Stomach (tissue), 19 donors: ENCODE results near the gene SLC4A1AP. TPM values are rescaled to one million over a fixed set of nuclear protein-coding genes. Genes with fewer than 3 reads are reported as not detected.

Experiments
- DNase-seq, 2 donors: peaks; one replicate each; pipeline versions ENCODE4 v3.0.0 to v3.0.0-alpha.2; 2013 to 2019
- H3K27ac ChIP-seq, 5 donors: fragments of 200-600 bp in 4 of 5; sonication (generic) in 4 of 5; one replicate each; pipeline ENCODE4 v1.5.1; 2013 to 2019; ENCODE audit warnings: mild to moderate bottlenecking in 1 of 5, moderate library complexity in 1 of 5
- H3K27me3 ChIP-seq, 3 donors: fragments of 200-600 bp; sonication (generic); one replicate each; pipeline ENCODE4 v1.5.1; 2017 to 2019; ENCODE audit warnings: mixed run types in 1 of 3
- H3K36me3 ChIP-seq, 4 donors: fragments of 200-600 bp; sonication (generic); 1 replicate in 3 of 4; 2 replicates in 1 of 4; pipeline ENCODE4 v1.5.1; 2016 to 2019
- H3K4me1 ChIP-seq, 4 donors: fragments of 200-600 bp; sonication (generic); one replicate each; pipeline ENCODE4 v1.5.1; 2016 to 2019
- H3K4me3 ChIP-seq, 4 donors: fragments of 200-600 bp; sonication (generic) in 3 of 4; one replicate each; pipeline ENCODE4 v1.5.1; 2016 to 2019; ENCODE audit warnings: mild to moderate bottlenecking in 1 of 4
- H3K9me3 ChIP-seq, 4 donors: fragments of 200-600 bp; sonication (generic); one replicate each; pipeline ENCODE4 v1.5.1; 2016 to 2019
- CTCF ChIP-seq, 7 experiments: fragments of 450-650 bp in 4 of 7; fragments of 200-600 bp in 3 of 7; sonication (generic) in 3 of 7; IDR thresholded peaks; one replicate each; pipeline ENCODE4 v1.5.1; 2016 to 2019; ENCODE audit warnings: antibody characterized with exemption in 7 of 7, control low read depth in 2 of 7, mild to moderate bottlenecking in 1 of 7
- EP300 ChIP-seq: sonication (generic); formaldehyde crosslinking; IDR thresholded peaks from one replicate; pipeline ENCODE4 v1.6.1; 2017; ENCODE audit warnings: antibody characterized with exemption
- POLR2A ChIP-seq, 4 donors: fragments of 450-650 bp; IDR thresholded peaks; one replicate each; pipeline ENCODE4 v1.6.1; 2016; ENCODE audit warnings: antibody characterized with exemption in 4 of 4, control low read depth in 2 of 4, mild to moderate bottlenecking in 1 of 4, moderate library complexity in 1 of 4
- POLR2AphosphoS5 ChIP-seq, 3 donors: sonication (generic); formaldehyde crosslinking; IDR thresholded peaks; one replicate each; pipeline ENCODE4 v1.6.1; 2016; ENCODE audit warnings: antibody characterized with exemption in 3 of 3
- WGBS, 5 donors: extraction: QIAGEN DNeasy Blood & Tissue Kit in 3 of 5; methylation state at CpG; one replicate each; pipeline versions ENCODE4 v1.1.5 to v1.1.7; 2013 to 2018; 5-methylcytosine and 5-hydroxymethylcytosine counted together
- intact Hi-C: fragments of 100-400 bp; cut with DNase I; formaldehyde crosslinking; loops from one replicate; pipeline ENCODE4 v1.15.1; 2023; ENCODE audit warnings: low total_unique reads
- long read RNA-seq, 10 donors: transcript quantifications; one replicate each; lab custom pipeline, GENCODE V29; 2026
- polyA plus RNA-seq, 3 donors: library from polyadenylated mRNA; stranded (reverse); fragments of 200-250 nt; gene quantifications; one replicate each; pipeline ENCODE4 v1.2.3, GENCODE V29; 2013
- total RNA-seq, 5 donors: library from RNA; depleted of rRNA; stranded (reverse); fragments of >200 nt; gene quantifications; one replicate each; pipeline versions ENCODE4 v1.1.0 to v1.2.3, GENCODE V29; 2014 to 2016
- donor health status: healthy with polysubstance abuse.
- donor health status: Bipolar disorder and iron deficiency.
- donor health status: healthy.

Gene SLC4A1AP
- total RNA-seq (10 to 100 TPM; 25.7 to 58.9 (median 30.6) TPM), polyA plus RNA-seq (10 to 100 TPM; 11.2 to 12.2 (median 11.9) TPM)
- long read RNA-seq, donor 1, partial matches to known transcripts = 0 of 1 reads
- long read RNA-seq, donor 1, other reads (novel, unspliced or antisense) = 0 of 1 reads
- long read RNA-seq, donor 2, partial matches to known transcripts = 0 of 3 reads
- long read RNA-seq, donor 2, other reads (novel, unspliced or antisense) = 0 of 3 reads
- long read RNA-seq, donor 3, partial matches to known transcripts = 0 of 1 reads
- long read RNA-seq, donor 3, other reads (novel, unspliced or antisense) = 0 of 1 reads
- long read RNA-seq, donor 4 = 0 reads
- long read RNA-seq, donor 5, partial matches to known transcripts = 0 of 2 reads
- long read RNA-seq, donor 5, other reads (novel, unspliced or antisense) = 0 of 2 reads
- long read RNA-seq, donor 6 = 0 reads
- long read RNA-seq, donor 7 = 0 reads
- long read RNA-seq, donor 8, partial matches to known transcripts = 0 of 2 reads
- long read RNA-seq, donor 8, other reads (novel, unspliced or antisense) = 0 of 2 reads
- long read RNA-seq, donor 9, partial matches to known transcripts = 6 of 8 reads
- long read RNA-seq, donor 9, other reads (novel, unspliced or antisense) = 0 of 8 reads
- long read RNA-seq, donor 10, partial matches to known transcripts = 0 of 1 reads
- long read RNA-seq, donor 10, other reads (novel, unspliced or antisense) = 0 of 1 reads

DNA sequence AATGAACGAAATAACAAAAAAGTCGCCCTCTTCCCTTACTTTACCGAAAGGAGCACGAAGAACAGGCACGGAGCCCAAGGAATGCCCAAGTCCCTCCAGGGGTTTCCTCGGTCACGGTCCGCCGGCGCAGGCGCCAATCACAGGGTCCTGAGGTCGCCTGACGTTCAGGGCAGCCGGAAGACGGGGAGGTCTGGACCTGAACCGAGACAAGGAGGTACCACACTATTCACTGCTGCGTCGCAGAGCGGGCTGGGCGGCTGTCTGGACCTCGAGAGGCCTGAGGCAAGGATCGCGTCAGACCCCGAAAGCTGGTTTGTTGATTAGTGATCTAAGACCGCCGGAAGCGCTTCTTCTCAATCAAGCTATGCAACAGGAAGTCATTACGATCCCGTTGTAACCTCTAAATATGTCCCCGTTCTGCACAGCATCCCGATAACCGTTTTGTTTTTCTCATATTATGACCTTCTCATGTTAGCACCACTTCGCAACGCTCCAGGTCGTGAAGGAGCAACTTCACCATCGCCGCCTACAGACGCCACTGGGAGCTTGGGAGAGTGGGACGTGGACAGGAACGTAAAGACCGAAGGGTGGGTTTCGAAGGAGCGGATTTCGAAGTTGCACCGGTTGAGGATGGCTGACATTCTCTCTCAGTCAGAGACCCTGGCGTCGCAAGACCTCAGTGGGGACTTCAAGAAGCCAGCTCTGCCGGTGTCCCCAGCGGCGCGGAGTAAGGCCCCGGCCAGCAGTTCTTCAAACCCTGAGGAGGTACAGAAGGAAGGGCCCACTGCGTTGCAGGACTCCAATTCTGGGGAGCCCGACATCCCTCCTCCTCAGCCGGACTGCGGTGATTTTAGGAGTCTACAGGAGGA, at the start of gene SLC4A1AP, which contains the start of gene SUPT7L:
Gene SLC4A1AP, plus strand, starts transcription at position 605 of the 869 bp plus-strand sequence. Its CDS starts 26 bp downstream, at position 631.
Gene SUPT7L, minus strand, starts transcription at position 330 of the 869 bp plus-strand sequence. CDS start 1,422 bp downstream, outside the sequence.
- DNase-seq = peak; percentile 74 to 91
- peak within 1 kb of the TSS; percentile 66 to 99 (median 91) for H3K4me3 ChIP-seq
- H3K27ac ChIP-seq = peak within 1 kb of the TSS; percentile 83 to 96 (median 94)
- intact Hi-C loops = no loop called here
- peaks cover 17 to 54% (median 43%) of the 10 kb centered on the region in 4 donors for H3K4me1 ChIP-seq
- no peaks in the 10 kb centered on the region for H3K27me3 ChIP-seq
- peaks cover 23 to 56% (median 54%) of the 10 kb centered on the region in 4 donors for H3K36me3 ChIP-seq
- H3K9me3 ChIP-seq = no peaks in the 10 kb centered on the region
- TF ChIP-seq POLR2AphosphoS5 (IDR thresholded peaks at IDR 0.05) (peak; percentile 6 to 59 (median 53)), POLR2A (IDR thresholded peaks at IDR 0.05) (no peak)
- 0 to 1% (median 0%) methylated on average over 52 to 56 of the region's 56 CpGs for WGBS, 5 donors

GRCh38 chr2:27613985-27614384, 49.7 kb upstream of the SLC4A1AP start:
- WGBS, 5 donors = 94 to 99% (median 96%) methylated on average over 2 of the region's 2 CpGs
- Histone ChIP-seq H3K4me3 (no peak overlapping the region), H3K36me3 (peaks cover 37 to 92% (median 87%) of the 10 kb centered on the region in 4 donors), H3K27me3 (no peaks in the 10 kb centered on the region), H3K9me3 (no peaks in the 10 kb centered on the region), H3K27ac (no peak overlapping the region), H3K4me1 (no peaks in the 10 kb centered on the region)
- TF ChIP-seq EP300 = no peak
- no peak for TF ChIP-seq POLR2AphosphoS5 (IDR thresholded peaks at IDR 0.05)
- no peak for TF ChIP-seq CTCF (IDR thresholded peaks at IDR 0.05)
- TF ChIP-seq POLR2A (IDR thresholded peaks at IDR 0.05) = no peak
- intact Hi-C loops = no loop called here
- no peak for DNase-seq

DNA sequence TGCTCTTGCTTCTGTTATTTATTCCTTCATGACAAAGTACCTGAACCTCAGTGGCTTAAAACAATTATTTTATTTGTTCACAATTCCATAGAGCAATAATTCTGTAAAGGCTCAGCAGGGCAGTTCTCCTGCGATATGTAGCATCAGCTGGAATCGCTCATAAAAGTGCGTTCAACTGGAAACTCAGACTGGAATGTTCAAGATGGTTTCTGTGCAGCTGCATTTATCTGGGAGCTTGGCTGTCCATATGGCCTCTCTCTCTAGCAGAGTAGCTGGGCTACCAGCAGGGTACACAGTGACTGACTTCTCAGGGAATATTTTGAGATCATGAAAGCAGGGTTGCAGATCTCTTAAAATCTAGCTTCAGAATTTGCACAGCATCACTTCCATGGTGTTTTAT, 48.4 kb upstream of the SLC4A1AP start:
- no peaks in the 10 kb centered on the region for H3K9me3 ChIP-seq
- no peaks in the 10 kb centered on the region for H3K4me1 ChIP-seq
- H3K27me3 ChIP-seq = no peaks in the 10 kb centered on the region
- no peak overlapping the region for H3K4me3 ChIP-seq
- no peak overlapping the region for H3K27ac ChIP-seq
- intact Hi-C loops = no loop called here
- 91 to 99% (median 98%) methylated on average over 3 of the region's 3 CpGs for WGBS, 5 donors
- H3K36me3 ChIP-seq = peaks cover 41 to 93% (median 88%) of the 10 kb centered on the region in 4 donors
- DNase-seq = no peak
- no peak for TF ChIP-seq EP300
- no peak for TF ChIP-seq POLR2AphosphoS5 (IDR thresholded peaks at IDR 0.05)
- no peak for TF ChIP-seq POLR2A (IDR thresholded peaks at IDR 0.05)
- no peak for TF ChIP-seq CTCF (IDR thresholded peaks at IDR 0.05)

GRCh38 chr2:27621524-27621923, 42.2 kb upstream of the SLC4A1AP start:
- no peak overlapping the region for H3K4me3 ChIP-seq
- intact Hi-C loops = no loop called here
- no peak overlapping the region for H3K27ac ChIP-seq
- H3K27me3 ChIP-seq = no peaks in the 10 kb centered on the region
- H3K36me3 ChIP-seq = peaks cover 45 to 84% (median 83%) of the 10 kb centered on the region in 4 donors
- TF ChIP-seq CTCF (IDR thresholded peaks at IDR 0.05) (no peak), POLR2AphosphoS5 (IDR thresholded peaks at IDR 0.05) (no peak), POLR2A (IDR thresholded peaks at IDR 0.05) (no peak)
- no peak for DNase-seq
- H3K4me1 ChIP-seq = no peaks in the 10 kb centered on the region
- H3K9me3 ChIP-seq = no peaks in the 10 kb centered on the region
- WGBS, 5 donors = 61 to 71% (median 65%) methylated on average over 1 of the region's 1 CpG
